DMS 273 (cell line): Measurements from ENCODE around the gene PRR23A.

Experiments used
- DNase-seq: peaks from one replicate; lab custom pipeline; 2025; ENCODE audit not compliant: unreplicated experiment; lab: John Stamatoyannopoulos, UW

PRR23A gene

GRCh38 chr3:138974462-138974861, 31.6 kb downstream of the PRR23A start:
- DNase-seq: no peak

GRCh38 chr3:138972941-138973340, 33.1 kb downstream of the PRR23A start:
- DNase-seq: no peak

GRCh38 chr3:138971766-138972320, 34.2 kb downstream of the PRR23A start:
- DNase-seq: peak; percentile 47

GRCh38 chr3:138964923-138965322, 41.1 kb downstream of the PRR23A start:
- no peak for DNase-seq

GRCh38 chr3:138964264-138964663, 41.8 kb downstream of the PRR23A start:
- DNase-seq: no peak

GRCh38 chr3:138962854-138963560, 43.1 kb downstream of the PRR23A start:
- DNase-seq: no peak

- DNase-seq: no peak
These were observed 45.6 kb downstream of the PRR23A start for GRCh38 chr3:138960417-138960852.
